ENCODE data around the gene RCBTB2. TPM values are rescaled to one million over a fixed set of nuclear protein-coding genes. Genes with fewer than 3 reads are reported as not detected.

RCBTB2 gene
- total RNA-seq, 1 experiment from 2014 or later = 1.1 TPM

- intact Hi-C loops (cut with micrococcal nuclease; ENCODE audit: unreplicated experiment) = no loop called here
- ChIA-PET CTCF (no interaction called here), POLR2A (no interaction called here)
- DNase-seq = no peak
- H3K4me3 ChIP-seq (ENCODE audit: low read depth, low read length) = no peak overlapping the region
- BruUV-seq (replicated peaks) = no TSS peak
- no peaks in the 10 kb centered on the region for H3K27me3 ChIP-seq (replicated peaks; ENCODE audit: control insufficient read depth, insufficient read depth, low read length)
- Mint-ChIP-seq H3K27me3 (ENCODE audit: insufficient read depth, unreplicated experiment) (no peaks in the 10 kb centered on the region), H3K4me1 (ENCODE audit: low read depth, unreplicated experiment) (no peaks in the 10 kb centered on the region), H3K4me3 (ENCODE audit: unreplicated experiment) (no peak overlapping the region), H3K9me3 (ENCODE audit: unreplicated experiment) (peaks cover 18% of the 10 kb centered on the region), H3K27ac (ENCODE audit: unreplicated experiment) (no peak overlapping the region), H3K36me3 (ENCODE audit: insufficient read depth, unreplicated experiment) (no peaks in the 10 kb centered on the region)
- H3K4me1 ChIP-seq = no peaks in the 10 kb centered on the region
- TF ChIP-seq CTCF (IDR thresholded peaks at IDR 0.05; ENCODE audit: insufficient read depth in 1 of 2, low read depth in 1 of 2, low read length in 1 of 2, severe bottlenecking in 1 of 2, unreplicated experiment in 1 of 2) = no peak
- no peaks in the 10 kb centered on the region for H3K36me3 ChIP-seq (ENCODE audit: control insufficient read depth, insufficient read depth, low read length)
- H3K9me3 ChIP-seq = no peaks in the 10 kb centered on the region; the same call in 1 of the 2 replicates
These were observed 6.7 kb upstream of the RCBTB2 start for GRCh38 chr13:48539550-48539949.

- DNase-seq = no peak
- peaks cover 18% of the 10 kb centered on the region for H3K9me3 Mint-ChIP-seq (ENCODE audit: unreplicated experiment)
- no peaks in the 10 kb centered on the region for H3K27me3 ChIP-seq (replicated peaks; ENCODE audit: control insufficient read depth, insufficient read depth, low read length)
- no peaks in the 10 kb centered on the region for H3K36me3 ChIP-seq (ENCODE audit: control insufficient read depth, insufficient read depth, low read length)
- no peaks in the 10 kb centered on the region for H3K4me1 Mint-ChIP-seq (ENCODE audit: low read depth, unreplicated experiment)
- no peaks in the 10 kb centered on the region for H3K27me3 Mint-ChIP-seq (ENCODE audit: insufficient read depth, unreplicated experiment)
- BruUV-seq (replicated peaks) = no TSS peak
- no peak overlapping the region for H3K4me3 ChIP-seq (ENCODE audit: low read depth, low read length)
- no peaks in the 10 kb centered on the region; the same call in 1 of the 2 replicates for H3K9me3 ChIP-seq
- CTCF ChIA-PET = no interaction called here
- intact Hi-C loops (cut with micrococcal nuclease; ENCODE audit: unreplicated experiment) = no loop called here
- H3K27ac Mint-ChIP-seq (ENCODE audit: unreplicated experiment) = no peak overlapping the region
- POLR2A ChIA-PET = no interaction called here
- H3K4me1 ChIP-seq = peaks cover 12% of the 10 kb centered on the region
- TF ChIP-seq CTCF (IDR thresholded peaks at IDR 0.05; ENCODE audit: insufficient read depth in 1 of 2, low read depth in 1 of 2, low read length in 1 of 2, severe bottlenecking in 1 of 2, unreplicated experiment in 1 of 2) = no peak
- H3K36me3 Mint-ChIP-seq (ENCODE audit: insufficient read depth, unreplicated experiment) = peaks cover 15% of the 10 kb centered on the region
- H3K4me3 Mint-ChIP-seq (ENCODE audit: unreplicated experiment) = no peak overlapping the region
These were observed 3.9 kb upstream of the RCBTB2 start for GRCh38 chr13:48536621-48537250.

GRCh38 chr13:48535766-48536165 lies 2.9 kb upstream of the RCBTB2 start:
- no peak for TF ChIP-seq CTCF (IDR thresholded peaks at IDR 0.05; ENCODE audit: insufficient read depth in 1 of 2, low read depth in 1 of 2, low read length in 1 of 2, severe bottlenecking in 1 of 2, unreplicated experiment in 1 of 2)
- H3K27me3 Mint-ChIP-seq (ENCODE audit: insufficient read depth, unreplicated experiment) = no peaks in the 10 kb centered on the region
- H3K27me3 ChIP-seq (replicated peaks; ENCODE audit: control insufficient read depth, insufficient read depth, low read length) = no peaks in the 10 kb centered on the region
- peaks cover 18% of the 10 kb centered on the region for H3K9me3 Mint-ChIP-seq (ENCODE audit: unreplicated experiment)
- ChIA-PET POLR2A (no interaction called here), CTCF (no interaction called here)
- DNase-seq = no peak
- no peak overlapping the region for H3K4me3 Mint-ChIP-seq (ENCODE audit: unreplicated experiment)
- H3K36me3 ChIP-seq (ENCODE audit: control insufficient read depth, insufficient read depth, low read length) = no peaks in the 10 kb centered on the region
- intact Hi-C loops (cut with micrococcal nuclease; ENCODE audit: unreplicated experiment) = no loop called here
- H3K27ac Mint-ChIP-seq (ENCODE audit: unreplicated experiment) = no peak overlapping the region
- no peaks in the 10 kb centered on the region for H3K4me1 Mint-ChIP-seq (ENCODE audit: low read depth, unreplicated experiment)
- no TSS peak for BruUV-seq (replicated peaks)
- peaks cover 18% of the 10 kb centered on the region for H3K36me3 Mint-ChIP-seq (ENCODE audit: insufficient read depth, unreplicated experiment)
- no peaks in the 10 kb centered on the region; the same call in 1 of the 2 replicates for H3K9me3 ChIP-seq
- H3K4me3 ChIP-seq (ENCODE audit: low read depth, low read length) = no peak overlapping the region
- peaks cover 12% of the 10 kb centered on the region for H3K4me1 ChIP-seq

All from Caco-2 (cell line).